H1 (cell line): ENCODE measurements around the gene KCNQ1. TPM values are rescaled to one million over a fixed set of nuclear protein-coding genes. Genes with fewer than 3 reads are reported as not detected.

Source experiments
- CTCF ChIA-PET: fragments of 300-600 bp; sonication (Branson Sonifier 250); formaldehyde crosslinking; loops from one replicate; lab custom pipeline; 2021; ENCODE audit not compliant: partially characterized antibody; lab: Charles Lee
- POLR2A ChIA-PET: fragments of 300-600 bp; sonication (Branson Sonifier 250); formaldehyde crosslinking; loops from one replicate; lab custom pipeline; 2021; ENCODE audit warnings: inconsistent platforms; ENCODE audit not compliant: partially characterized antibody; lab: Charles Lee
- DNase-seq, 2 experiments: peaks; one replicate each; pipeline versions ENCODE4 v3.0.0 to v3.0.0-alpha.2; 2010 to 2022; ENCODE audit warnings: low spot score in 2 of 2, low read depth in 1 of 2, mixed read lengths in 1 of 2
- FAIRE-seq: peaks from 2 replicates; lab custom pipeline; 2011; peaks lifted over from hg19 to GRCh38; lab: Jason Lieb, UNC
- H2AFZ ChIP-seq: 2 replicates; pipeline ENCODE4 v1.8.1; 2012; ENCODE audit warnings: low read length, inconsistent platforms
- H2AK5ac ChIP-seq: 2 replicates; pipeline ENCODE4 v1.6.1; 2013; ENCODE audit warnings: low read depth, low read length
- H2BK120ac ChIP-seq: replicated peaks from 2 replicates; pipeline ENCODE3; 2013; ENCODE audit warnings: low read depth, low read length, inconsistent platforms
- H2BK12ac ChIP-seq: 2 replicates; pipeline ENCODE4 v1.6.1; 2013; ENCODE audit warnings: low read depth, low read length
- H2BK15ac ChIP-seq: 2 replicates; pipeline ENCODE4 v1.6.1; 2013; ENCODE audit warnings: low read length
- H2BK20ac ChIP-seq: 2 replicates; pipeline ENCODE4 v1.6.1; 2013; ENCODE audit warnings: low read length
- H2BK5ac ChIP-seq: 2 replicates; pipeline ENCODE4 v1.6.1; 2013; ENCODE audit warnings: low read depth, low read length
- H3K14ac ChIP-seq: 2 replicates; pipeline ENCODE4 v1.6.1; 2013; ENCODE audit warnings: inconsistent platforms; ENCODE audit not compliant: insufficient read length
- H3K18ac ChIP-seq: 2 replicates; pipeline ENCODE4 v1.6.1; 2013; ENCODE audit warnings: low read length; ENCODE audit errors: extremely low read depth
- H3K23ac ChIP-seq: 2 replicates; pipeline ENCODE4 v1.6.1; 2013; ENCODE audit warnings: inconsistent platforms; ENCODE audit not compliant: insufficient read length
- H3K23me2 ChIP-seq: 2 replicates; pipeline ENCODE4 v1.6.1; 2013; ENCODE audit warnings: low read depth, low read length
- H3K27ac ChIP-seq: 2 replicates; pipeline ENCODE4 v1.6.1; 2011; ENCODE audit warnings: low read depth, low read length, inconsistent platforms
- H3K27me3 ChIP-seq, 4 experiments: replicated peaks in 1 of 4; 1 replicate in 1 of 4; 2 replicates in 3 of 4; pipeline versions ENCODE4 v1.6.1 to v1.8.1; 2011 to 2013; ENCODE audit warnings: low read length in 3 of 4, mild to moderate bottlenecking in 3 of 4, inconsistent platforms in 2 of 4, mixed read lengths in 2 of 4, moderate library complexity in 1 of 4; ENCODE audit not compliant: control insufficient read depth in 3 of 4, insufficient read depth in 3 of 4; ENCODE audit errors: extremely low read depth in 1 of 4
- H3K36me3 ChIP-seq, 4 experiments: 2 replicates each; pipeline versions ENCODE4 v1.6.1 to v1.8.1; 2011 to 2013; ENCODE audit warnings: mild to moderate bottlenecking in 4 of 4, low read length in 3 of 4, moderate library complexity in 2 of 4, control low read depth in 1 of 4, inconsistent platforms in 1 of 4; ENCODE audit not compliant: insufficient read depth in 4 of 4, control insufficient read depth in 2 of 4
- H3K4ac ChIP-seq: replicated peaks from 2 replicates; pipeline ENCODE3; 2013; ENCODE audit warnings: low read length, low read depth, mixed read lengths, inconsistent platforms; ENCODE audit not compliant: insufficient read length
- H3K4me1 ChIP-seq, 4 experiments: replicated peaks in 1 of 4; 1 replicate in 1 of 4; 2 replicates in 3 of 4; pipeline versions ENCODE4 v1.6.1 to v1.8.1; 2011 to 2013; ENCODE audit warnings: low read length in 3 of 4, inconsistent platforms in 2 of 4, mixed read lengths in 1 of 4; ENCODE audit not compliant: insufficient read depth in 4 of 4, control insufficient read depth in 3 of 4
- H3K4me2 ChIP-seq, 2 experiments: 2 replicates each; pipeline versions ENCODE4 v1.6.1 to v1.8.1; 2011 to 2013; ENCODE audit warnings: low read depth in 2 of 2, low read length in 2 of 2, control low read depth in 1 of 2, inconsistent platforms in 1 of 2, mild to moderate bottlenecking in 1 of 2; ENCODE audit not compliant: insufficient read depth in 1 of 2
- H3K4me3 ChIP-seq, 4 experiments: fragments of 200-600, 300-600 bp in 1 of 4; sonication (generic), shearing (Covaris generic), sonication (Bioruptor Twin) in 1 of 4; 2 replicates each; pipeline versions ENCODE4 v1.5.1 to v1.8.1; 2011 to 2016; ENCODE audit warnings: low read length in 4 of 4, low read depth in 3 of 4, control low read depth in 2 of 4, inconsistent platforms in 2 of 4, mild to moderate bottlenecking in 2 of 4, mixed read lengths in 1 of 4, moderate library complexity in 1 of 4; ENCODE audit not compliant: insufficient read depth in 2 of 4; ENCODE audit errors: extremely low read depth in 1 of 4
- H3K56ac ChIP-seq: replicated peaks from 2 replicates; pipeline ENCODE3; 2013; ENCODE audit warnings: low read depth, mild to moderate bottlenecking, mixed read lengths, low read length, inconsistent platforms; ENCODE audit not compliant: insufficient read length
- H3K79me1 ChIP-seq: 2 replicates; pipeline ENCODE4 v1.6.1; 2013; ENCODE audit warnings: low read depth, low read length, control low read depth
- H3K79me2 ChIP-seq, 2 experiments: 2 replicates each; pipeline versions ENCODE4 v1.6.1 to v1.8.1; 2012 to 2013; ENCODE audit warnings: low read length in 2 of 2, mild to moderate bottlenecking in 2 of 2, inconsistent platforms in 1 of 2; ENCODE audit not compliant: insufficient read depth in 2 of 2, control insufficient read depth in 1 of 2
- H3K9ac ChIP-seq, 4 experiments: replicated peaks in 1 of 4; 1 replicate in 1 of 4; 2 replicates in 3 of 4; pipeline versions ENCODE4 v1.6.1 to v1.8.1; 2011 to 2013; ENCODE audit warnings: low read depth in 3 of 4, low read length in 3 of 4, control low read depth in 2 of 4, mild to moderate bottlenecking in 2 of 4, moderate library complexity in 2 of 4, inconsistent platforms in 1 of 4; ENCODE audit errors: extremely low read depth in 1 of 4
- H3K9me3 ChIP-seq, 2 experiments: 2 replicates each; pipeline versions ENCODE4 v1.6.1 to v1.8.1; 2012 to 2013; ENCODE audit warnings: mild to moderate bottlenecking in 2 of 2, moderate library complexity in 2 of 2, control low read depth in 1 of 2, inconsistent platforms in 1 of 2, low read depth in 1 of 2, low read length in 1 of 2, mixed read lengths in 1 of 2; ENCODE audit not compliant: insufficient read depth in 2 of 2
- H4K20me1 ChIP-seq, 2 experiments: replicated peaks in 1 of 2; 2 replicates each; pipeline versions ENCODE3 to v1.8.1; 2011 to 2013; ENCODE audit warnings: inconsistent platforms in 2 of 2, low read length in 2 of 2, mild to moderate bottlenecking in 1 of 2; ENCODE audit not compliant: insufficient read depth in 2 of 2, control insufficient read depth in 1 of 2
- H4K5ac ChIP-seq: 2 replicates; pipeline ENCODE4 v1.6.1; 2013; ENCODE audit warnings: low read length, low read depth, mixed read lengths, inconsistent platforms; ENCODE audit not compliant: insufficient read length
- H4K8ac ChIP-seq: 2 replicates; pipeline ENCODE4 v1.8.0; 2013; ENCODE audit warnings: mild to moderate bottlenecking, moderate library complexity, low read length, inconsistent platforms; ENCODE audit not compliant: insufficient read depth; ENCODE audit errors: extremely low read depth
- H4K91ac ChIP-seq: replicated peaks from 2 replicates; pipeline ENCODE3; 2013; ENCODE audit warnings: low read length, mixed read lengths, inconsistent platforms; ENCODE audit not compliant: insufficient read length
- POLR2A ChIP-seq, 2 experiments: IDR thresholded peaks; 1 replicate in 1 of 2; 2 replicates in 1 of 2; pipeline ENCODE4 v1.6.1; 2011; ENCODE audit warnings: low read depth in 2 of 2, low read length in 2 of 2, mild to moderate bottlenecking in 2 of 2; ENCODE audit errors: control extremely low read depth in 1 of 2
- WGBS, 2 experiments: shearing (Covaris generic) in 1 of 2; methylation state at CpG; one replicate each; pipeline versions ENCODE4 v1.1.6 to v1.1.7; 2013 to 2015; ENCODE audit warnings: low lambda C conversion rate in 2 of 2, mixed read lengths in 2 of 2, inconsistent platforms in 1 of 2, low coverage in 1 of 2, missing lambda C conversion rate in 1 of 2; ENCODE audit not compliant: insufficient replicate concordance in 2 of 2, insufficient coverage in 1 of 2, insufficient read length in 1 of 2; ENCODE audit errors: extremely low coverage in 1 of 2, missing lambda C conversion rate in 1 of 2; 5-methylcytosine and 5-hydroxymethylcytosine counted together
- polyA plus RNA-seq, 7 experiments: library from polyadenylated mRNA; depleted of rRNA in 3 of 7; stranded (reverse) in 5 of 7; unstranded in 2 of 7; fragments of >200 nt in 5 of 7; fragments of 200-250 nt in 2 of 7; gene quantifications; 1 replicate in 5 of 7; 2 replicates in 1 of 7; 4 replicates in 1 of 7; pipeline versions ENCODE4 v1.2.1 to v1.2.3, GENCODE V29; 2011 to 2013; ENCODE audit warnings: missing spikeins in 2 of 7, mixed read lengths in 2 of 7
- total RNA-seq: library from RNA; stranded (reverse); fragmentation: NEBNext Ultra II Directional; extraction: Animal tissue kit (Norgen Biotek cat#: 25700); gene quantifications from 2 replicates; pipeline ENCODE4 v1.2.1, GENCODE V29; 2021

Gene KCNQ1
- total and polyA plus RNA-seq, 2 of the 8 experiments (the other 6 are each of a cell fraction or from before 2014, with no cell fraction given), result 1.9 to 2.0 TPM

DNA sequence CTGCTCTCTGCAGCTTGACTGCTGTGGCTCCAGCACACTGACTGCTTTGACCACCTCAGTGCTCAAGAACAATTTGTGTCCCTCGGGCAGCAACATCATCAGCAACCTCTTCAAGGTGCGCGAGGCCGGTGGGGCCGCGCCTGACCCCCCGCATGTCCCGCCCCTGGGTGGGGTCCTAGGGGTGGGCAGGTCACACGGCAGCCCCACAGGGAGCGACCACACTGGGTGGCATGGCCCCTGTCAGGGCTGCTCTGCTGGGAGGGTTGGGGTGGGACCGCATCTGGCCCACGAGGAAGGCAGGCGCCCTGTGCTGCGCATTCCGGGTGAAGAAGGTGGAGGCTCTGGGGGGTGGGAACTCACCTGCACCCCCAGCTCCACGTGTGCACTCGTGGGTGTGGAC, 49.0 kb upstream of the KCNQ1 start:
- 95% methylated on average over 9 of the region's 17 CpGs; no CpG with 5 or more reads in 1 of the 2 experiments for WGBS, 2 experiments

More for the DNA sequence above, 49.0 kb upstream of the KCNQ1 start:
- ChIA-PET CTCF (interaction anchor here (1.5 kb wide), 1 partner anchor 91 kb away, joined by 5 read pairs; no protein-coding TSS in a partner anchor), POLR2A (interaction anchor here (1.7 kb wide), 1 partner anchor 18 kb away, joined by 7 read pairs; no protein-coding TSS in a partner anchor)
- Histone ChIP-seq H2AK5ac (no peak overlapping the region), H3K79me1 (peaks cover 5% of the 10 kb centered on the region; the same call in 1 of the 2 replicates), H2AFZ (no peak overlapping the region), H3K23me2 (peaks cover 5% of the 10 kb centered on the region), H2BK20ac (no peak overlapping the region), H3K4me1 (peaks cover 0 to 11% (median 2%) of the 10 kb centered on the region in 4 experiments; a peak in 3 of 7 replicates), H3K4me3 (no peak overlapping the region), H3K9ac (no peak overlapping the region), H4K91ac (no peak overlapping the region), H2BK5ac (no peak overlapping the region), H3K36me3 (peaks cover 0 to 21% (median under 1%) of the 10 kb centered on the region in 4 experiments; a peak in 4 of 8 replicates), H3K27me3 (no peaks in the 10 kb centered on the region), H4K5ac (no peak overlapping the region), H2BK120ac (no peak overlapping the region), H3K18ac (no peak overlapping the region), H3K79me2 (peaks cover 0 to under 1% of the 10 kb centered on the region in 2 experiments; a peak in 2 of 4 replicates), H2BK15ac (no peak overlapping the region), H3K23ac (no peak overlapping the region), H4K20me1 (peaks cover 12 to 21% of the 10 kb centered on the region in 2 experiments), H3K56ac (no peak overlapping the region), H3K4ac (no peak overlapping the region), H4K8ac (no peak overlapping the region), H2BK12ac (no peak overlapping the region), H3K14ac (no peak overlapping the region), H3K9me3 (no peaks in the 10 kb centered on the region), H3K4me2 (no peak overlapping the region), H3K27ac (no peak overlapping the region)
- FAIRE-seq (no peak), DNase-seq (no peak)
- TF ChIP-seq POLR2A (IDR thresholded peaks at IDR 0.05; ENCODE audit: control extremely low read depth in 1 of 2, low read depth in 2 of 2, low read length in 2 of 2), result no peak
